HuH-7.5 (cell line): Measurements from ENCODE around the gene ZNF567.

Experiments used
- DNase-seq: peaks from one replicate; pipeline ENCODE4 v3.0.0; 2011; ENCODE audit warnings: low spot score

Gene ZNF567

GRCh38 chr19:36750066-36750691 is 62.8 kb downstream of the ZNF567 start:
- no peak for DNase-seq
